ENCODE measurements around the gene LSP1. TPM values are rescaled to one million over a fixed set of nuclear protein-coding genes. Genes with fewer than 3 reads are reported as not detected.
A peak's percentile ranks its signal among the peaks of the same experiment; 100 is the strongest.

The LSP1 gene
- total and polyA plus RNA-seq, 12 donors: 4.0 to 1,341 (median 278) TPM

GRCh38 chr11:1862588-1863351 lies 9.9 kb downstream of the LSP1 start:
- peak; percentile 78 to 91 (median 88) for DNase-seq
- H3K36me3 ChIP-seq (replicated peaks in 1 of 2): no peaks in the 10 kb centered on the region
- H3K27me3 ChIP-seq: no peaks in the 10 kb centered on the region
- peaks cover 31 to 53% of the 10 kb centered on the region in 2 donors for H3K4me1 ChIP-seq (replicated peaks in 1 of 2)
- intact Hi-C loops (cut with DNase I): no loop called here
- TF ChIP-seq POLR2A (IDR thresholded peaks at IDR 0.05) (peak; percentile 43 to 64), CTCF (IDR thresholded peaks at IDR 0.05) (no peak)
- peak overlapping the region; percentile 83 to 97 (median 88) for H3K27ac ChIP-seq
- H3K4me3 ChIP-seq: peak overlapping the region in 1 of 4 donors; percentile 60
- no peaks in the 10 kb centered on the region for H3K9me3 ChIP-seq (replicated peaks in 1 of 3)
- WGBS, 4 donors: 39 to 54% (median 48%) methylated on average over 6 to 14 of the region's 14 CpGs

- TF ChIP-seq POLR2A (IDR thresholded peaks at IDR 0.05) (peak; percentile 2 to 79), CTCF (IDR thresholded peaks at IDR 0.05) (no peak)
- peak; percentile 91 to 98 (median 96) for DNase-seq
- Histone ChIP-seq H3K9me3 (replicated peaks in 1 of 3) (no peaks in the 10 kb centered on the region), H3K27ac (peak overlapping the region; percentile 83 to 97 (median 88)), H3K4me1 (replicated peaks in 1 of 2) (peaks cover 31 to 58% of the 10 kb centered on the region in 2 donors), H3K27me3 (no peaks in the 10 kb centered on the region), H3K4me3 (peak overlapping the region in 3 of 4 donors; percentile 49 to 60 (median 58)), H3K36me3 (replicated peaks in 1 of 2) (no peaks in the 10 kb centered on the region)
- 7 to 22% (median 11%) methylated on average over 9 to 27 of the region's 27 CpGs for WGBS, 4 donors
- intact Hi-C loops (cut with DNase I): no loop called here
Observed at GRCh38 chr11:1863352-1864216, 10.7 kb downstream of the LSP1 start.

- H3K27me3 ChIP-seq: no peaks in the 10 kb centered on the region
- no peaks in the 10 kb centered on the region for H3K36me3 ChIP-seq (replicated peaks in 1 of 2)
- H3K27ac ChIP-seq: peak overlapping the region; percentile 83 to 97 (median 88)
- intact Hi-C loops (cut with DNase I): no loop called here
- peaks cover 31 to 58% of the 10 kb centered on the region in 2 donors for H3K4me1 ChIP-seq (replicated peaks in 1 of 2)
- TF ChIP-seq CTCF (IDR thresholded peaks at IDR 0.05) (no peak), POLR2A (IDR thresholded peaks at IDR 0.05) (peak; percentile 30 to 33)
- WGBS, 4 donors: 22 to 35% (median 24%) methylated on average over 18 of the region's 18 CpGs
- peak overlapping the region in 2 of 4 donors; percentile 58 to 60 for H3K4me3 ChIP-seq
- no peaks in the 10 kb centered on the region for H3K9me3 ChIP-seq (replicated peaks in 1 of 3)
- no peak for DNase-seq
Observed at GRCh38 chr11:1864231-1864630, 11.3 kb downstream of the LSP1 start.

Data from adrenal gland (tissue), 12 donors.